Measurements from ENCODE around the gene LYSMD4.
"Not testable (repeated sequence)": the region's sequence is repeated elsewhere in the genome, so short reads cannot be mapped to it uniquely, and the experiment has no call there.

Gene LYSMD4

GRCh38 chr15:99733268-99734039, at the start of gene LYSMD4:
Gene LYSMD4 (minus strand): TSS chr15:99733437. CDS start chr15:99731999, 1,438 bp downstream.
- H3K4me3 ChIP-seq (ENCODE audit: low read depth, low read length), result peak within 1 kb of the TSS; percentile 75
- TF ChIP-seq, protein P1, sequence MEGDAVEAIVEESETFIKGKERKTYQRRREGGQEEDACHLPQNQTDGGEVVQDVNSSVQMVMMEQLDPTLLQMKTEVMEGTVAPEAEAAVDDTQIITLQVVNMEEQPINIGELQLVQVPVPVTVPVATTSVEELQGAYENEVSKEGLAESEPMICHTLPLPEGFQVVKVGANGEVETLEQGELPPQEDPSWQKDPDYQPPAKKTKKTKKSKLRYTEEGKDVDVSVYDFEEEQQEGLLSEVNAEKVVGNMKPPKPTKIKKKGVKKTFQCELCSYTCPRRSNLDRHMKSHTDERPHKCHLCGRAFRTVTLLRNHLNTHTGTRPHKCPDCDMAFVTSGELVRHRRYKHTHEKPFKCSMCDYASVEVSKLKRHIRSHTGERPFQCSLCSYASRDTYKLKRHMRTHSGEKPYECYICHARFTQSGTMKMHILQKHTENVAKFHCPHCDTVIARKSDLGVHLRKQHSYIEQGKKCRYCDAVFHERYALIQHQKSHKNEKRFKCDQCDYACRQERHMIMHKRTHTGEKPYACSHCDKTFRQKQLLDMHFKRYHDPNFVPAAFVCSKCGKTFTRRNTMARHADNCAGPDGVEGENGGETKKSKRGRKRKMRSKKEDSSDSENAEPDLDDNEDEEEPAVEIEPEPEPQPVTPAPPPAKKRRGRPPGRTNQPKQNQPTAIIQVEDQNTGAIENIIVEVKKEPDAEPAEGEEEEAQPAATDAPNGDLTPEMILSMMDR (IDR thresholded peaks at IDR 0.05; ENCODE audit: low read depth, low read length, missing control alignments), result no peak
- in situ Hi-C loops (cut with HindIII; ENCODE audit: low sequenced_read_pairs), result no loop called here
- peak; percentile 76 for DNase-seq (ENCODE audit: low read depth)

DNA sequence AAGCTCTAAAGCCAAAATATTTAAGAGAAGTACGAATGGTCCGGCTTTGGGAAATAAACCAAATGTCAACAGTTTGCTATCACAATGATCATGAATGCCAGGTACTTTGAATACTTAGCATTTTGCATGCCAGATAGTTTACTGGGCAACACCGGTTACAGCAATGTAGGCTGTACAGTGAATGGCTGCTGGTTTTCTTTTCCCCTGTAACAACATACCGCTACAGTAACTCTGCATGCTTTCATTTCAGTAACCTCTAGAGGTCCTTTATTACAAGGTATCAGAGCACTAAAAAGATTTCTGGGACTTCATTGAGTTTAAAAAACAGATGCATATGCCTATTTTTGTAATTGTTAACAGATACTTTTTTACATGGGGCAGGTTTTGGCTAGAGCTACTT, 48.8 kb upstream of the LYSMD4 start:
- H3K4me3 ChIP-seq (ENCODE audit: low read depth, low read length); in situ Hi-C loops (cut with HindIII; ENCODE audit: low sequenced_read_pairs); DNase-seq (ENCODE audit: low read depth): not testable (repeated sequence)

GRCh38 chr15:99777144-99777543, 43.9 kb upstream of the LYSMD4 start:
- DNase-seq (ENCODE audit: low read depth), result no peak
- no peak overlapping the region for H3K4me3 ChIP-seq (ENCODE audit: low read depth, low read length)
- in situ Hi-C loops (cut with HindIII; ENCODE audit: low sequenced_read_pairs), result no loop called here
- TF ChIP-seq, protein P1 (IDR thresholded peaks at IDR 0.05; ENCODE audit: low read depth, low read length, missing control alignments), result no peak

DNA sequence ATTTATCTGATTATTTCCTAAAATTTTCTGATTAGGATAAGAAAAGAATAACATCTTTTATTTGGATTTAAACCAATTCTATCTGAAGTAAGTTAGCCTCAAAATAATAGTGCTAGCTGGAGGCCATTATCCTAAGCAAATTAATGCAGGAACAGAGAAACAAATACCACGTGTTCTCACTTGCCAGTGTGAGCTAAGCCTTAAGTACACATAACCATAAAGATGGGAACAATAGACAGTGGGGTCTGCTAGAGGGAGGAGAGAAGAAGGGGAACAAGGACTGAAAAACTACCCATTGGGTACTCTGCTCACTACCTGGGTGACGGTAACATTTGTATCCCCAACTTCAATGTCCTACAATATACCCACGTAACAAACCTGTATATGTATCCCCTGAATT, 31.3 kb upstream of the LYSMD4 start:
- no peak for DNase-seq (ENCODE audit: low read depth)
- in situ Hi-C loops (cut with HindIII; ENCODE audit: low sequenced_read_pairs), result no loop called here
- H3K4me3 ChIP-seq (ENCODE audit: low read depth, low read length), result no peak overlapping the region
- TF ChIP-seq, protein P1 (IDR thresholded peaks at IDR 0.05; ENCODE audit: low read depth, low read length, missing control alignments), result no peak

DNA sequence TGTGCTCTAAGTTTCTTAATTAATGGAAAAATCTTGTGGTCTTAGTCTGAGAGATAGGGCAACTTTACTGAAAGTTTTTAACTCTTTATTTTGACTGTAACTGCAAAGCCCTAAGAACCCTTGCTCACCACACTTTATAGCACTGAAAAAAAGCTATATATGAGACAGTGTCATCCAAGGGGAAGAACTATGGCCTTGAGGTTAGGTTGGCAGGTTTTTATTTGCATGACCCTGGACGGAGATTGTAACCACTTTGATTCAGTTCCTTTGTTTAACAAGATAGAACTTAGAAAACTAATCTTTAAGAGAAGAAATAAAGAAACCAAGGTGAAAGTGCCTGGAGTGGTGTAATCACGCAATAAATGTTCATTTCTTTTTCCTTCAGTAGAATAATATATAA, 30.6 kb upstream of the LYSMD4 start:
- in situ Hi-C loops (cut with HindIII; ENCODE audit: low sequenced_read_pairs), result no loop called here
- DNase-seq (ENCODE audit: low read depth), result no peak
- TF ChIP-seq, protein P1 (IDR thresholded peaks at IDR 0.05; ENCODE audit: low read depth, low read length, missing control alignments), result no peak
- no peak overlapping the region for H3K4me3 ChIP-seq (ENCODE audit: low read depth, low read length)

DNA sequence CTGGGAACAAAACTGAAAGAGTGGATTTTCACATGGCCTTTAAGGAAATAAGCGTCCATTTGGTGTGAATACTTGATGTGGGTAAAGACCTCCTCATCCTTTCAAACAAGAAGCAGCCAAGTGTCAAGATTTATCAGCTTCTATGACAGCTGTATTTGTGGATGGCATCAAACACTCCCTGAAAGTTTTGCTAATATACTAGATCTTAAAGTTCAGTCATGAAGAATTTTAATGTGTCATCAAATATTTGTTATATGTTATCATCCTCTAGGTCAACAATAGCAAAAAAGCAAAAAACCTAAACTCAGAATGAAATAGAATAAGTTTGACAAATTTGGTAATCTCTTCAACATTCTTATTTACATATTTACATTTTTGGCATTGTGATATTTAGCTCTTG, 29.1 kb upstream of the LYSMD4 start:
- no peak for DNase-seq (ENCODE audit: low read depth)
- in situ Hi-C loops (cut with HindIII; ENCODE audit: low sequenced_read_pairs), result no loop called here
- TF ChIP-seq, protein P1 (IDR thresholded peaks at IDR 0.05; ENCODE audit: low read depth, low read length, missing control alignments), result no peak
- no peak overlapping the region for H3K4me3 ChIP-seq (ENCODE audit: low read depth, low read length)

DNA sequence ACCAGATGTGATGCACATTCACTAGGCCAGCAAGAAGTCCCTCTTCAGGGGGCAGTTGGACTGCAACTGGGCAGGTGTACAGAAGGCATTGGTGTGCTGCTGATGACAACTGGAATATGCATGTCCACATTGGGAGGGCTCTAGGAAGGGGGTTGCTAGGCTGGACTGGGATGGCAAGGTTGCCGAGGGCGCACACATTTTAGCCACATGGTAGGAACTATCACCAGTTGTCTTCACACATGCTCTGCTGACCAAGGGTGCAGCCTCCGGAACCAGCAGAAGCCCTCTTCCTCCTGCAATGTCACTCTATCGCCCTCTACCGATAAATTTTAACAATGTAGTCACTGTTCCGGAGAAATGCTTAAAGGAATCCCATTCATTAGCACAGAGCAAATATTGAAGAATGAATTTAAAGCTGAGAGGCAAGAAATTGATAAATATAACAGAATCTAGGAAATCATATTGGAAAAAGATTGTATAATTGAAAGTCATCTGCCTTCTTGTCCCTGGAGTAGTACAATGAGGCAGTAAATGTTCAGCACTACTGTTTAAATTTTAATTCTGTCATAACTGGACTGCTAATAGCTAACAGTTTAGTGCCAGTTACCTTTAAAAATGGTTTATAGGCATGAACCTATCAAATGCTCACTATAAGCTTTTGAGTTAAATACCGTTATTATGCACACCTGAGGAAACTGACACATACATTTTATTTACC, 22.6 kb upstream of the LYSMD4 start:
- H3K4me3 ChIP-seq (ENCODE audit: low read depth, low read length), result no peak overlapping the region
- TF ChIP-seq, protein P1 (IDR thresholded peaks at IDR 0.05; ENCODE audit: low read depth, low read length, missing control alignments), result peak; percentile 80
- DNase-seq (ENCODE audit: low read depth), result peak; percentile 55
- in situ Hi-C loops (cut with HindIII; ENCODE audit: low sequenced_read_pairs), result no loop called here
